Hematopoietic multipotent progenitor cell (in vitro differentiated cells): Measurements from ENCODE around the gene C1QTNF2. TPM values are rescaled to one million over a fixed set of nuclear protein-coding genes. Genes with fewer than 3 reads are reported as not detected.

Experiments used
- DNase-seq, 3 donors: peaks; one replicate each; pipeline ENCODE4 v3.0.0-alpha.2; 2011 to 2015; ENCODE audit warnings: low read depth in 2 of 3, low spot score in 2 of 3
- small RNA-seq: library from RNA; depleted of rRNA; stranded (forward); fragments of <200 nt; gene quantifications from one replicate; pipeline ENCODE3, GENCODE V24; 2012
- total RNA-seq: library from RNA; depleted of rRNA; stranded (reverse); fragments of >200 nt; gene quantifications from one replicate; pipeline ENCODE4 v1.2.3, GENCODE V29; 2012

The C1QTNF2 gene
- total RNA-seq, 1 donor = 0.27 TPM

- DNase-seq = no peak
Measured at GRCh38 chr5:160310552-160311295, 59.7 kb downstream of the C1QTNF2 start.

GRCh38 chr5:160310140-160310539 is 60.3 kb downstream of the C1QTNF2 start:
- DNase-seq = no peak

DNA sequence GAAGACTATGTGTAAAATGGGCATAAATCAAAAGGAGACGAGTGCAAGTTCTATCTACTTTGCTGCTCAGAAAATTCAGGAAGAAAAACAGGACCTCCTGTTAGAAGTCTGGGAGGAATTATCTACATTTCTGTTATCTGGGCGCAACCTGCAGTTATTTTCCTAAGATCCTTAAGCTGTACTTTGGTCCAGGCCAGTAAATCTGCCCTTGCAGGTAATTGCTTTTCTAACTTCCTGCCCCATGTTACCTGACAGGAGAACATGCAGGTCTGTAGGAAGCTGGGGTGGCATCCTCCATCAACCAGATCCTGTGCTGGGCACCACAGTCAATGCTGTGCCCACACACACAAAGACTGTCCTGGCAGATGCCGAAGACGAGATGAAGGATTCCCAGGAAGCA is 63.7 kb downstream of the C1QTNF2 start:
- DNase-seq = no peak

- no peak for DNase-seq
Measured at GRCh38 chr5:160305319-160305718, 65.1 kb downstream of the C1QTNF2 start.

DNA sequence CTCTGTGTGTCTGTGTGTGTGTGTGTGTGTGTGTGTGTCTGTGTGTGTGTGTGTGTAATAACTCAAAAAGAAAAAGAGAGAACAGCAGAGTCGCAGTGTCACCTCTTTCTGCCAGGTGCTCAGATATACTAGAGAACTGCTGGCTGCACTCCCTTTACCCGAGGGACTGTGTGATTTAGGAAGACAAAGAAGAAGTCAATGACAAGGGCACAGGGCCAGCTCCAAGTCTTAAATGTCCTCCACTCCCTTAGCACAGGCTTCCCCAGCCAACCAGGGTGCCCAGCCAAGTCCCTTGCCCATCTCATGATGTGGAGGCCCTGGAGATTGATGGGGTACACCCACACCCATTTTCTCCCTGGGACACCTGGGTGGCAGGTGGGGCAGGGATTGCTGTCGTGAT is 66.7 kb downstream of the C1QTNF2 start:
- DNase-seq = no peak

GRCh38 chr5:160298189-160298588 is 72.2 kb downstream of the C1QTNF2 start:
- no peak for DNase-seq

DNA sequence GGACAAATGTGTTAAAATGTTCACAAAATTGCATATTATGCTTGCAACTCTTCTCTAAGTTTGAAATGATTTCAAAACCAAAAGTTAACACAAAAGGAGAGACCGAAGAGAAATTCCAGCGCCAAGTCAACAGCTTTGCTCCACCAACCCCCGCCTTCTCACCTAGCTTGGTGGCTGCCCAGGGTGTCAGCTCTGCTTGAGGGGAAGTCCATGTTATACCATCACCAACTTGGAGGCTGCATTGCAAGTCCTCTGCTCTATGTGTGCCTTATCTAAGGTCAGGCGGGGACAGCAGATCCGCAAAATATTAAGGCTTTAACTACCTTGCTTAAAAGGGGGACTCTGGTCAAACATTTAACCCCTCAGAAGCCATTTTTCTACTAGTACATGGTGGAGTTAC is 72.7 kb downstream of the C1QTNF2 start:
- no peak for DNase-seq

Small RNAs within 50 kb of the gene (small RNA-seq; reads per million reads assigned to genes)
- not detected for gene AC112191.3

Other genes starting within 250 kb of the C1QTNF2 start
- gene FABP6, start 141.1 kb downstream of the C1QTNF2 start, total RNA-seq = not detected
- 0.54 TPM for gene CCNJL, start 58.1 kb downstream of the C1QTNF2 start, total RNA-seq
- gene FAM200C, start 29.4 kb upstream of the C1QTNF2 start, total RNA-seq = 2.4 TPM
- 21.5 TPM for gene SLU7, start 48.5 kb upstream of the C1QTNF2 start, total RNA-seq
- 19.9 TPM for gene PTTG1, start 51.2 kb upstream of the C1QTNF2 start, total RNA-seq